Tibial nerve (tissue), 4 donors: ENCODE data around the gene OAS1. TPM values are rescaled to one million over a fixed set of nuclear protein-coding genes. Genes with fewer than 3 reads are reported as not detected.

Experiments used
- DNase-seq, 2 donors: peaks; one replicate each; pipeline ENCODE4 v3.0.0-alpha.2; 2019; ENCODE audit warnings: low spot score in 2 of 2
- H3K27ac ChIP-seq, 4 donors: fragments of 200-600 bp; sonication (generic) in 3 of 4; one replicate each; pipeline ENCODE4 v1.5.1; 2017 to 2019; ENCODE audit warnings: mild to moderate bottlenecking in 1 of 4
- H3K27me3 ChIP-seq, 2 donors: fragments of 200-600 bp; sonication (generic) in 1 of 2; one replicate each; pipeline versions ENCODE4 v1.5.1 to v1.6.0; 2017 to 2019
- H3K36me3 ChIP-seq, 3 donors: fragments of 200-600 bp; sonication (generic); one replicate each; pipeline ENCODE4 v1.5.1; 2018 to 2019
- H3K4me1 ChIP-seq, 4 donors: fragments of 200-600 bp; sonication (generic) in 3 of 4; one replicate each; pipeline ENCODE4 v1.5.1; 2017 to 2019
- H3K4me3 ChIP-seq, 4 donors: fragments of 200-600 bp; sonication (generic) in 3 of 4; one replicate each; pipeline ENCODE4 v1.5.1; 2017 to 2019; ENCODE audit warnings: mild to moderate bottlenecking in 1 of 4, moderate library complexity in 1 of 4
- H3K9me3 ChIP-seq, 4 donors: fragments of 200-600 bp; sonication (generic) in 3 of 4; one replicate each; pipeline ENCODE4 v1.5.1; 2017 to 2019
- CTCF ChIP-seq, 5 experiments: fragments of 200-600 bp in 3 of 5; fragments of 450-650 bp in 2 of 5; sonication (generic) in 3 of 5; IDR thresholded peaks; one replicate each; pipeline ENCODE4 v1.5.1; 2016 to 2019; ENCODE audit warnings: antibody characterized with exemption in 5 of 5, mild to moderate bottlenecking in 3 of 5, moderate library complexity in 2 of 5
- EP300 ChIP-seq, 2 donors: sonication (generic); formaldehyde crosslinking; IDR thresholded peaks; one replicate each; pipeline ENCODE4 v1.6.1; 2017; ENCODE audit warnings: antibody characterized with exemption in 2 of 2, mild to moderate bottlenecking in 1 of 2
- POLR2A ChIP-seq, 2 donors: fragments of 450-650 bp; IDR thresholded peaks; one replicate each; pipeline ENCODE4 v1.6.1; 2017; ENCODE audit warnings: antibody characterized with exemption in 2 of 2, mild to moderate bottlenecking in 2 of 2, moderate library complexity in 2 of 2
- WGBS, 2 donors: methylation state at CpG; one replicate each; pipeline ENCODE4 v1.1.5; 2018; 5-methylcytosine and 5-hydroxymethylcytosine counted together
- total RNA-seq, 4 donors: library from RNA; depleted of rRNA; stranded (reverse); fragments of >200 nt; gene quantifications; one replicate each; pipeline ENCODE4 v1.1.0, GENCODE V29; 2016

Gene OAS1
- total RNA-seq, result 10 to 100 TPM in 2 of 4 donors, 1 to 10 TPM in 2; 8.2 to 22.8 (median 11.3) TPM

GRCh38 chr12:112906712-112907414, at the start of gene OAS1:
OAS1 (plus strand) TSS chr12:112906962; CDS start chr12:112907040, 78 bp downstream.
- H3K9me3 ChIP-seq, result peaks cover 0 to 2% (median 0%) of the 10 kb centered on the region in 4 donors
- H3K27ac ChIP-seq, result peak within 1 kb of the TSS in 3 of 4 donors; percentile 50 to 67 (median 66)
- H3K27me3 ChIP-seq, result no peaks in the 10 kb centered on the region
- peaks cover 0 to 55% (median 32%) of the 10 kb centered on the region in 4 donors for H3K4me1 ChIP-seq
- peak within 1 kb of the TSS; percentile 17 to 53 (median 38) for H3K4me3 ChIP-seq
- H3K36me3 ChIP-seq, result peaks cover 0 to 17% (median 0%) of the 10 kb centered on the region in 3 donors
- DNase-seq, result peak in 1 of 2 donors; percentile 33
- 23 to 26% methylated on average over 4 of the region's 4 CpGs for WGBS, 2 donors
- TF ChIP-seq EP300 (IDR thresholded peaks at IDR 0.05), result peak in 1 of 2 donors; percentile 63
- no peak for TF ChIP-seq CTCF (IDR thresholded peaks at IDR 0.05)

GRCh38 chr12:112859291-112859690, 47.5 kb upstream of the OAS1 start:
- no peak for DNase-seq
- 79 to 80% methylated on average over 3 of the region's 3 CpGs for WGBS, 2 donors
- no peaks in the 10 kb centered on the region for H3K9me3 ChIP-seq
- H3K27ac ChIP-seq, result no peak overlapping the region
- peaks cover 0 to 8% of the 10 kb centered on the region in 2 donors for H3K27me3 ChIP-seq
- H3K4me3 ChIP-seq, result no peak overlapping the region
- TF ChIP-seq CTCF (IDR thresholded peaks at IDR 0.05) (no peak), EP300 (IDR thresholded peaks at IDR 0.05) (no peak), POLR2A (IDR thresholded peaks at IDR 0.05) (no peak)
- no peaks in the 10 kb centered on the region for H3K4me1 ChIP-seq
- no peaks in the 10 kb centered on the region for H3K36me3 ChIP-seq

- 56 to 59% methylated on average over 5 of the region's 5 CpGs for WGBS, 2 donors
- no peak overlapping the region for H3K27ac ChIP-seq
Measured at GRCh38 chr12:112860181-112860580, 46.6 kb upstream of the OAS1 start.

GRCh38 chr12:112861284-112861683, 45.5 kb upstream of the OAS1 start:
- no peak for DNase-seq
- no peak overlapping the region for H3K4me3 ChIP-seq
- H3K36me3 ChIP-seq, result no peaks in the 10 kb centered on the region
- no peak for TF ChIP-seq EP300 (IDR thresholded peaks at IDR 0.05)
- TF ChIP-seq POLR2A (IDR thresholded peaks at IDR 0.05), result no peak
- TF ChIP-seq CTCF (IDR thresholded peaks at IDR 0.05), result no peak
- H3K4me1 ChIP-seq, result no peaks in the 10 kb centered on the region
- peaks cover 0 to 8% of the 10 kb centered on the region in 2 donors for H3K27me3 ChIP-seq
- H3K9me3 ChIP-seq, result no peaks in the 10 kb centered on the region
- no peak overlapping the region for H3K27ac ChIP-seq
- 85 to 86% methylated on average over 7 of the region's 7 CpGs for WGBS, 2 donors

More at GRCh38 chr12:112860181-112860580, 46.6 kb upstream of the OAS1 start:
- H3K4me3 ChIP-seq, result no peak overlapping the region
- H3K4me1 ChIP-seq, result no peaks in the 10 kb centered on the region
- H3K27me3 ChIP-seq, result peaks cover 0 to 8% of the 10 kb centered on the region in 2 donors
- H3K9me3 ChIP-seq, result no peaks in the 10 kb centered on the region
- DNase-seq, result no peak
- TF ChIP-seq CTCF (IDR thresholded peaks at IDR 0.05), result no peak
- no peak for TF ChIP-seq EP300 (IDR thresholded peaks at IDR 0.05)
- TF ChIP-seq POLR2A (IDR thresholded peaks at IDR 0.05), result no peak
- H3K36me3 ChIP-seq, result no peaks in the 10 kb centered on the region

DNA sequence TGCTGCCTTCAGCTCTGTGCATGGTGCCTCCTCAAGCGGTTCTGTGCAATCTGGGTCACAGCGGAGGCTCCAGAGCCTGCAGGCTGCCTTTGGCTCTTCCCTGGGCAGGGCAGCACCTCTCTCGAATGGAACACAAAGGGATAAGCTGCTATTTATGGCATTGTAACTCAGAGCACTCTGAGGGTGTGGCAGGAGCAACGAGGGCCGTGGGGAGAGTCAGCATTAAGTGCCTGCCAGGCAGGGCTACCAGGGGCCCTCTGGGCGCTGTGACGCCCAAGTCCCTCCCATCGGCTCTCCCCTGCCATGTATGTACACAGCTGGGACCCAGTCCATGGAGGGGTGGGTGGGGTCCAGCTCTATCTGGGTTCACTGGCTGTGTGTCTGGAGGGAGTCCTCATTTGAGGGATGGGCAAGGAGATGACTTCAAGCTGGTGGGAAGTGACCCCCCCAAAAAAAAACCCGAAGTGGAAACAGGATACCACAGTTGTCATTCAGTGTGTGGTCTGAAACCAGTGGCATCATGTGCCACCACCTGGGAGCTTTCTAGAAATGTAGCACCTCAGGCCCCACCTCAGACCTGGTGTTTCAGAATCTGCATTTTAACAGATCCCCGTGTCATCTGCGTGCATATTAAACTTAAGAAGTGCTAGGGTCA, 44.0 kb upstream of the OAS1 start:
- H3K36me3 ChIP-seq, result no peaks in the 10 kb centered on the region
- 62 to 69% methylated on average over 11 of the region's 11 CpGs for WGBS, 2 donors
- H3K4me1 ChIP-seq, result no peaks in the 10 kb centered on the region
- no peak for TF ChIP-seq EP300 (IDR thresholded peaks at IDR 0.05)
- TF ChIP-seq CTCF (IDR thresholded peaks at IDR 0.05), result no peak
- TF ChIP-seq POLR2A (IDR thresholded peaks at IDR 0.05), result no peak
- peaks cover 0 to 8% of the 10 kb centered on the region in 2 donors for H3K27me3 ChIP-seq
- no peak overlapping the region for H3K4me3 ChIP-seq
- no peaks in the 10 kb centered on the region for H3K9me3 ChIP-seq
- no peak for DNase-seq
- H3K27ac ChIP-seq, result no peak overlapping the region
